H1 (cell line): ENCODE measurements around the gene PSME1. TPM values are rescaled to one million over a fixed set of nuclear protein-coding genes. Genes with fewer than 3 reads are reported as not detected.

ENCODE experiments used
- ASH2L ChIP-seq: fragments of 200-600, 300-600 bp; sonication (generic); IDR thresholded peaks from one replicate; pipeline ENCODE4 v1.7.1; 2017; ENCODE audit warnings: low read length
- BACH1 ChIP-seq: IDR thresholded peaks from 2 replicates; pipeline ENCODE4 v1.6.1; 2012; ENCODE audit warnings: low read length, improper control_type of control experiment
- CHD7 ChIP-seq: fragments of 300-600 bp; sonication (generic); IDR thresholded peaks from 2 replicates; pipeline ENCODE4 v1.7.1; 2012; ENCODE audit warnings: low read length, moderate library complexity, mild to moderate bottlenecking, inconsistent platforms; ENCODE audit not compliant: insufficient replicate concordance
- EP300 ChIP-seq, 2 experiments: IDR thresholded peaks; 1 replicate in 1 of 2; 2 replicates in 1 of 2; pipeline ENCODE4 v1.6.1; 2011 to 2012; ENCODE audit warnings: low read depth in 2 of 2, low read length in 2 of 2, mild to moderate bottlenecking in 2 of 2, borderline replicate concordance in 1 of 2, inconsistent platforms in 1 of 2, moderate library complexity in 1 of 2
- HDAC6 ChIP-seq: IDR thresholded peaks from one replicate; pipeline ENCODE4 v1.7.1; 2012; ENCODE audit warnings: low read depth, mild to moderate bottlenecking, inconsistent platforms, low read length, moderate library complexity
- JUND ChIP-seq: IDR thresholded peaks from 2 replicates; pipeline ENCODE4 v1.6.1; 2011; ENCODE audit warnings: mild to moderate bottlenecking, improper control_type of control experiment, low read length
- KDM1A ChIP-seq: fragments of 200-600, 300-600 bp; sonication (generic); IDR thresholded peaks from 2 replicates; pipeline ENCODE4 v1.7.1; 2016; ENCODE audit warnings: mild to moderate bottlenecking, low read length, borderline replicate concordance
- NANOG ChIP-seq: IDR thresholded peaks from 2 replicates; pipeline ENCODE4 v1.6.1; 2011; ENCODE audit warnings: low read length, low read depth, mild to moderate bottlenecking, inconsistent platforms; ENCODE audit not compliant: insufficient read depth, poor library complexity, severe bottlenecking
- SIX5 ChIP-seq: IDR thresholded peaks from 2 replicates; pipeline ENCODE4 v1.6.1; 2011; ENCODE audit warnings: mild to moderate bottlenecking, low read depth, low read length
- SP1 ChIP-seq: IDR thresholded peaks from 2 replicates; pipeline ENCODE4 v1.6.1; 2011; ENCODE audit warnings: low read depth, low read length
- TBP ChIP-seq: IDR thresholded peaks from 2 replicates; pipeline ENCODE4 v1.6.1; 2011; ENCODE audit warnings: low read depth, low read length, improper control_type of control experiment
- YY1 ChIP-seq: IDR thresholded peaks from 2 replicates; pipeline ENCODE4 v1.6.1; 2011; ENCODE audit warnings: low read depth, mild to moderate bottlenecking, low read length
- polyA plus RNA-seq, 7 experiments: library from polyadenylated mRNA; depleted of rRNA in 3 of 7; stranded (reverse) in 5 of 7; unstranded in 2 of 7; fragments of >200 nt in 5 of 7; fragments of 200-250 nt in 2 of 7; gene quantifications; 1 replicate in 5 of 7; 2 replicates in 1 of 7; 4 replicates in 1 of 7; pipeline versions ENCODE4 v1.2.1 to v1.2.3, GENCODE V29; 2011 to 2013; ENCODE audit warnings: missing spikeins in 2 of 7, mixed read lengths in 2 of 7
- total RNA-seq: library from RNA; stranded (reverse); fragmentation: NEBNext Ultra II Directional; extraction: Animal tissue kit (Norgen Biotek cat#: 25700); gene quantifications from 2 replicates; pipeline ENCODE4 v1.2.1, GENCODE V29; 2021

The PSME1 gene
- total and polyA plus RNA-seq, 2 of the 8 experiments (the other 6 are each of a cell fraction or from before 2014, with no cell fraction given), result 74.9 to 85.9 TPM

- no peak for TF ChIP-seq CHD7
- TF ChIP-seq HDAC6, result no peak
- no peak for TF ChIP-seq ASH2L
- TF ChIP-seq NANOG, result no peak
- TF ChIP-seq KDM1A, result no peak
- TF ChIP-seq BACH1, result no peak
- TF ChIP-seq TBP, result no peak
- TF ChIP-seq YY1, result no peak
- TF ChIP-seq JUND, result no peak
- no peak for TF ChIP-seq SP1
- TF ChIP-seq SIX5, result no peak
- TF ChIP-seq EP300 (IDR thresholded peaks at IDR 0.05; ENCODE audit: borderline replicate concordance in 1 of 2, low read depth in 2 of 2, low read length in 2 of 2), result no peak
These were observed 36.9 kb downstream of the PSME1 start (continued) for GRCh38 chr14:24172871-24173281.
